IPS DF 6.9 (cell line): ENCODE results near the gene HSD11B1.
A peak's percentile ranks its signal among the peaks of the same experiment; 100 is the strongest.

Experiments
- DNase-seq: peaks from one replicate; pipeline ENCODE4 v3.0.0-alpha.2; 2013; ENCODE audit warnings: low read depth, low spot score
- H3K27ac ChIP-seq: one replicate; pipeline ENCODE4 v1.5.1; 2013; ENCODE audit warnings: low read length, control low read depth
- H3K27me3 ChIP-seq: 2 replicates; pipeline ENCODE4 v1.6.1; 2013; ENCODE audit warnings: mild to moderate bottlenecking, low read length; ENCODE audit not compliant: control insufficient read depth, insufficient read depth
- H3K36me3 ChIP-seq: 2 replicates; pipeline ENCODE4 v1.6.1; 2013; ENCODE audit warnings: low read length; ENCODE audit not compliant: control insufficient read depth, insufficient read depth
- H3K4me1 ChIP-seq: 2 replicates; pipeline ENCODE4 v1.6.1; 2013; ENCODE audit warnings: low read length; ENCODE audit not compliant: control insufficient read depth, insufficient read depth
- H3K4me3 ChIP-seq: 2 replicates; pipeline ENCODE4 v1.5.1; 2013; ENCODE audit warnings: mild to moderate bottlenecking, low read length
- H3K9me3 ChIP-seq: 2 replicates; pipeline ENCODE4 v1.6.1; 2013; ENCODE audit warnings: low read length, inconsistent platforms; ENCODE audit not compliant: control insufficient read depth, insufficient read depth
- WGBS: extraction: QIAGEN DNeasy Blood & Tissue Kit; methylation state at CpG from one replicate; pipeline ENCODE4 v1.1.7; 2013; ENCODE audit warnings: mixed read lengths, missing lambda C conversion rate; ENCODE audit not compliant: insufficient read length, insufficient coverage; 5-methylcytosine and 5-hydroxymethylcytosine counted together

HSD11B1 gene

DNA sequence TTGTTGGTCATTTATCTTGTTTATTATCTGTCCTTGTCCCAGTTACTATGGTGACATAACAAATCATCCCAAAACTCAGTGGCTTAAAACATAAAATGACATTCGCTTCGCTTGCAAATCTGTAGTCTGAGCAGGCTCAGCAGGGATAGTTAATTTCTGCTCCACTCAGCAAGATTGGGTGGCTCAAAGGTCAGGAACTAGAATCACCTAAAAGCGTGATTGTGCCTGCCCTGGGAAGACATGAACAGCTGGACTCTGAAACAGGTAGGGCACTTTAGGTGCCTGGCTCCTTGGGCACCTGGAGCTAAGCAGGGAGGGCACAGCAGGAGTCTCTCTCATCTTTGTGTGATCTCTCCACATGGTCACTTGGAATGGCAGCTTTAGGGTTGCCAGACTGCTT, 36.5 kb downstream of the HSD11B1 start:
- no peak for DNase-seq
- Histone ChIP-seq H3K4me1 (no peaks in the 10 kb centered on the region), H3K4me3 (no peak overlapping the region), H3K9me3 (no peaks in the 10 kb centered on the region), H3K27ac (no peak overlapping the region), H3K36me3 (no peaks in the 10 kb centered on the region), H3K27me3 (no peaks in the 10 kb centered on the region)
- no CpG with 5 or more reads among the region's 3 CpGs for WGBS

DNA sequence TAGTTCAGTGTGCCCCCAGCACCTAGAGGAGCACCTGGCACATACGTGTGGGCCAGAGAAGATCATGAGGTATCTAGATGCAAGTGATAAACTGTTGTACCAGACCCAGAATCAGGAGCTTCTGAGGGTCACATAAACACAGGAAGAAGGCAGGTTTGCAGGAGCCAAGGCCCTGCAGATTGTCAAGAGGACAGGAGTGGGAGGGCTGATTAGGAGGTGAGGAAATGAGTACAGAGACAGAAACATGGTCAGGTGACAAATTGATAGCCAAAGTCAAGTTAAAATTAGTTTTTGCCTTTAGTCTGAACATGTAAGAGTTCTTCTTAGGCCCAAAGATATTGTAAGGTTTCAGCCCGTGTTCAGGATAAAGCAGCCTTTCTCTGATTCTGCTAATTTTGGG, 37.2 kb downstream of the HSD11B1 start:
- Histone ChIP-seq H3K4me3 (no peak overlapping the region), H3K36me3 (no peaks in the 10 kb centered on the region), H3K4me1 (no peaks in the 10 kb centered on the region), H3K9me3 (no peaks in the 10 kb centered on the region), H3K27ac (no peak overlapping the region), H3K27me3 (no peaks in the 10 kb centered on the region)
- no peak for DNase-seq
- no CpG with 5 or more reads among the region's 2 CpGs for WGBS

DNA sequence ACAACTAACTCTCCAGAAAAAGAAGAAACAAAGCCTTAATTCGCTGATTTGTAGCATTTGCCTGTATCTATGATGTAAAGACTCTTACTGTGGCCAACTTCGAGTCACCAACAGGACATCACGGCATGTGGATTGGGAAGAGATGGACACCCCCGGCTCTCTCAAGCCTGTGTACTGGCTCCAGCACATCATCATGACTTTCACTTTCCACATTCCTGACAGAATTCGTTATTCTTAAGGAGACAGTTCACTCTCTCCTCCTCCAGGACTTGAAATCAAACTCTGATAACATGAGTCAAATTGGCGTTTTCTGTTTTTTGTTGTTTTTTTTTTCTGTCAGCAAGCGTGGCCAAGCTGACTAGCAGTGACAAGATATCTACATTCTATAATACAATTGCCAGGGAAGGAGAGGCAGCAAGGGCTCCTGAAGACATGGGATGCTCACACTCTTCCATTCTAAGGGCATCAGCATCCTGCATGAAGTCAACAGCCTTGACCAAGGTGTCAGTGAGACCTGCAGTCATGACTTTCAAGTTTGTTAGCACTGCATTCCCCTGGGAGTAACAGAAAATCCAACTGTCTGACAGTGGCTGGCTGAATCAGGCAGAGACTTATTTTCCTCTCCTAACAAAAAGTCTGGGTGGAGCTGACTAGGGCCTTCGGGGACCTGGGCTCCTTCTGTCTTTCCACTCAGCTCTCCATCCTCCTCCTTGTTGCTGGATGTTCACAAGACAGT, 37.9 kb downstream of the HSD11B1 start:
- Histone ChIP-seq H3K36me3 (no peaks in the 10 kb centered on the region), H3K4me3 (no peak overlapping the region), H3K27ac (no peak overlapping the region), H3K9me3 (no peaks in the 10 kb centered on the region), H3K27me3 (no peaks in the 10 kb centered on the region), H3K4me1 (no peaks in the 10 kb centered on the region; the same call in 1 of the 2 replicates)
- no peak for DNase-seq
- WGBS = no CpG with 5 or more reads among the region's 8 CpGs

DNA sequence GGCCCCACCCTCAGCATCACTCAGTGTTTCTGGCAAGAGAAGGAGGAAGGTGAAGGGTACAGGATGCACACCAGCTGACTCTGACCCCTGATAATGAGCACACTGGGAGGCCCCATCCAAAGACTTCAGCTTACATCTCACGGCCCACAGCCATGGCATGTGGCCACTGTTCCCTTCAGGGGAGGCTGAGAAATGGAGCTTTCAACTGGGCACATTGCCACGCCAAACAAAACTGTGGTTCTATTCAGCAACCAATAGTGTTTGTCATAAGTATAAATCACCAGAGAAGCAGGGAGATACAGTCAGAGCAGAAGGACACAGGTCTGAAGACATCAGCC, 38.5 kb downstream of the HSD11B1 start:
- Histone ChIP-seq H3K9me3 (no peaks in the 10 kb centered on the region), H3K4me3 (no peak overlapping the region), H3K4me1 (no peaks in the 10 kb centered on the region; the same call in 1 of the 2 replicates), H3K27ac (no peak overlapping the region), H3K36me3 (no peaks in the 10 kb centered on the region), H3K27me3 (no peaks in the 10 kb centered on the region)
- no peak for DNase-seq
- WGBS = no CpG with 5 or more reads among the region's 2 CpGs

DNA sequence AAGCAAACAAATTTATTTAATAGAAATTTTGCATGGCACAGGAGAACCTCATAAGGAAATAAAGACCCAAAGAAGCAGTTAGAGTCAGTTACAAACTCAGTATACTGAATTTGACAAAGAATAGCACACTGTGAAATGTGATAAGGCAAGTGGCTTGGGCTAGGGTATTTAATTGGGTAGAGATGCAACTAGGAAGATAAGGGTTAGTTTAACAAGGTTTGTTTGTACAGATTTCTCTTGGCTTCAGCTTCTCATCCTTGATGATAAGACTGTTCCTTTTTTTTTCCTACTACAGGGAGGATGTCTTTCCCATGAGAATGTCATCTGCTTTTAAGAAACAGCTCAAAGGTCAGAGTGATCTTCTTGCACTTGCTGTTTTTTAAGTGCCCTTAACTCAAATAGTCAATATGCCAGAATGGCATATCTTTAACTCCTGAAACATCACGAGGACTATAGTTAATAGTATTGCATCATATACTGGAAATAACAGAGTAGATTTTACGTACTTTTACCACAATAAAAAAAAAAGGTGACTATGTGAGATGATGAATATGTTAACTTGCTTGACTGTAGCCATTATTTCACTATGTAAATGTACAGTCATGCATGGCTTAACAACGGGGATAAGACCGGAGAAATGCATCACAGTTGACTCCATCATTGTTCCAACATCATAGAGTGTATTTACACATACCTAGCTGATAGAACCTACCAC, 42.0 kb downstream of the HSD11B1 start:
- Histone ChIP-seq H3K27me3 (no peaks in the 10 kb centered on the region), H3K27ac (no peak overlapping the region), H3K36me3 (no peaks in the 10 kb centered on the region), H3K4me3 (no peak overlapping the region), H3K9me3 (no peaks in the 10 kb centered on the region), H3K4me1 (no peaks in the 10 kb centered on the region; the same call in 1 of the 2 replicates)
- WGBS = no CpG with 5 or more reads among the region's 4 CpGs
- no peak for DNase-seq

DNA sequence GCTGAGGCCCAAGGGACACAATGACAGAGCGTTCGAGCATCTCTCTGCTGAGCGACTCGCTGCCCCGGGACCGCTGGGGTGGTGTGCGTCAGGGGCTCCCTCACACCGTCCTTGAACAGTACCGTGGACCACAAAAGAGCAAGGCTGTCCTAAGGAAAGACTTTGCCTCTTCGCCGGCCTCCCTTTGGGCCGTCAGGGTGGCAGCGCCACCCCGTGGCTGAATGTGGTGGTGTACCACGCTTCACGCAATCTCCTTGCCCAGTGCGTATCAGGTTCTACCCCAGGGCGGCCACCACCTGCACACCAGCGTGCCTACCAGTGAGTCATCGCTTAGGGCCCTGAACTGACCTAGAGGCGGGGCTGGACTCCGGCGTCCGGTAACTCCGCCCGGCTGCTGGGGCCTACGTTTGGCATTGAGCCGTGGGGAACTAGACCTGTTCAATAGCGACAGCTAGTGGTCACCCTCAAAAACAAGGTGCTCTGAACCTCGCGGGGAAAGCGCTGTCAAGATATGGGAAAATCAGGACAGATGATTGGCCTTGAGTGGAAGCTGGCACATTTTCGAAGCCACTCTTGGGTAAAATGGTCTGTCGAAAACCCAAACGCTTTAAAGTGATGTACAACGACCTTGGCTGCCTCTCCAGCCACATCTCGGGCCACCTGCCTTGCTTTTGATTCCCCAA, 43.1 kb downstream of the HSD11B1 start:
- H3K9me3 ChIP-seq = no peaks in the 10 kb centered on the region
- H3K27ac ChIP-seq = no peak overlapping the region
- no peaks in the 10 kb centered on the region for H3K36me3 ChIP-seq
- peak; percentile 92 for DNase-seq
- H3K4me1 ChIP-seq = no peaks in the 10 kb centered on the region; the same call in 1 of the 2 replicates
- WGBS = no CpG with 5 or more reads among the region's 37 CpGs
- no peak overlapping the region; the same call in 1 of the 2 replicates for H3K4me3 ChIP-seq
- H3K27me3 ChIP-seq = no peaks in the 10 kb centered on the region

DNA sequence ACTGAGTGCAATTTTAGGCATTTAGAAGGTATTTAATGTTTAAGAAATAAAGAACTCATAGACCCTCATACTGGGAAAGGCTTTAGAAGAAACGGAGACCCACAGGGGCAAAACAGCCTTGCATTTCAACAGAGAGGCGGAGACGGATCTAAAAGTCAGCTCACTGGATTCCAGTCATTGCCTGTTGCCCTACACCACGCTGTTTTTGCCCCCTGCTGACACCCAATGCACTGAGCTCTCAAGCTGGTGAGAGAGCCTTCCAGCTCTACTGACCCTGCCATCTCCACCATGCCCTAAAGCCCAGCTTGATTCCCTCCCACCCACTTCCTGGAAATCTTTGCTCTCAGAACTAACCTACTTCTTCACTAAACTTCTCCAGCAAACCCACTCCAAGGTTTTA, 44.0 kb downstream of the HSD11B1 start:
- DNase-seq = no peak
- Histone ChIP-seq H3K27ac (no peak overlapping the region), H3K4me1 (no peaks in the 10 kb centered on the region; the same call in 1 of the 2 replicates), H3K4me3 (no peak overlapping the region), H3K9me3 (no peaks in the 10 kb centered on the region), H3K36me3 (no peaks in the 10 kb centered on the region), H3K27me3 (no peaks in the 10 kb centered on the region)
- WGBS = no CpG with 5 or more reads among the region's 4 CpGs

DNA sequence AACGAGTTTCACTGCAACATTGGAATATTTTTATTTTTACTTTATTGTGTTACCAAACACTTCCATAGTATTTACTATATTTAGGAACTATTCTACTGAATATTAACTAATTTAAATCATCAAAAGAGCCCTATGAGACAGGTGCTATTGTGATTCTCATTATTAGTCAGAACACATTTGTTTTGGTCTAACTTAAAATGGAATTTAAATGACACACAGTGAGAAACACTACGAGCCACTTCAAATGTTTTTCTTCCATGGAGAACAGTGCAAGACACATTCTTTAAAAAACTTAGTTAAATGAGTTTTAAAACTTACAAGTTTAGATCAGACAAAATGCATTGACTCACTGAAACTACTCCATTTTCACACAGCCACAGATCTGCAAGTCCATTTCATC, 44.6 kb downstream of the HSD11B1 start:
- 100% methylated on average over 1 of the region's 2 CpGs for whole genome bisulfite sequencing
- Histone ChIP-seq H3K36me3 (no peaks in the 10 kb centered on the region), H3K9me3 (no peaks in the 10 kb centered on the region), H3K4me1 (no peaks in the 10 kb centered on the region; the same call in 1 of the 2 replicates), H3K27me3 (no peaks in the 10 kb centered on the region), H3K27ac (no peak overlapping the region), H3K4me3 (no peak overlapping the region)
- DNase-seq = no peak

DNA sequence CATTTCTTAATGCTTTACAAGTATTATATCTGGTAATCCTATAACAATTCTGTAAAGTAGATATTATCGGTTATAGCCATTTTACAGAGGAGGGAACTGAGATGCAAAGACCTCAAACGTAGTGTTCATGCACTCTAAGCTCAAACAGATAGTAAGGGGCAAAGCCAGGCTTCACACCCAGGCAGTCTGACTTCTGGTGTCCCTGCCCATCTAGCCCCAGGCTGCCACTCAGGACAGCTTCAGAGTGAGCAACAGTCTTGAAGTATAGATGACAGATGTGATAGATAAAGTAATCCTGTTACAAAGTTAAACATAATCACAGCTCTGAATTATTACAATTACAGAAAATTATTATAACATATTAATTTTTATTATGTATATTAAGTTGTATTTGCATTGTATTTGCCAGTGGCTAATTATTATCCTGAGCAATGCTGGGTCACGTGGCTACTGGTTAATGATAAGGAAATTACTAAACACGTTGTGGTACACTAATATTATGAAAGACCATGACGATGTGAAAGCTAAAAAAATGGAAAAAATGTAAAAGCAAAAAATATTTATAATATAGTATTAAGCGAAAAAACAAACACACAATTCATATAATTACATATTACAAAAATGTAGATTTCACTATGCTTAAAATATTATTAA, 45.2 kb downstream of the HSD11B1 start:
- H3K27ac ChIP-seq = no peak overlapping the region
- H3K27me3 ChIP-seq = no peaks in the 10 kb centered on the region
- DNase-seq = no peak
- H3K4me3 ChIP-seq = no peak overlapping the region
- no peaks in the 10 kb centered on the region; the same call in 1 of the 2 replicates for H3K4me1 ChIP-seq
- WGBS = no CpG with 5 or more reads among the region's 6 CpGs
- no peaks in the 10 kb centered on the region for H3K9me3 ChIP-seq
- no peaks in the 10 kb centered on the region for H3K36me3 ChIP-seq

DNA sequence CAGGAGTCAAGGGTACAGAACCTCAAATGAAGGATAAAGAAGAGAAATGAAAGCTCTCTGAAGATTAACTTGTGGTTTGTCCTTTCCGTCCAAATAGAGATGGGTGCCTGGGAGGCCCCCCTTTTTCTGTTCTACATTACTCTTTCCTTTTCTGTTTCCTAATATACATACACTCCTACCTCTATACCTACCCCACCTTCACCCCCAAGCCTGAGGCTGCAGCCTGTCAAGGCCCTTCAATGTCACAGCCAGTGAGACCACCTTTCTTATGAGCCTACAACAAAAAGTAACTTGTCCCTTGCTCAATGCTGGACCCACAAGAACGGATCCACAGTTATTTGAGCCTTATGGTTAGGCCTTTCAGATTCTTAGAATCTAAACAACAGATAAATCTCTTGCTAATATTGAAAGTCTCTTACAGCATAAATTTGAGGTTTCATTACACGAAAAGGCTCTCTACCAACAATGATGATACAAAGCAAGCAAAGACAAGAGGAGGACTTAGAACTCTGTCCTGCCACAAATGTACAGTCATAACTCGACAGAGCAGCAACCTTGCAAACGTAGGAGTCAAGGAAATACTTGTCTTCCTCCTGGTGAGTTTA, 47.1 kb downstream of the HSD11B1 start:
- WGBS = no CpG with 5 or more reads among the region's 5 CpGs
- Histone ChIP-seq H3K27ac (no peak overlapping the region), H3K4me1 (no peaks in the 10 kb centered on the region; the same call in 1 of the 2 replicates), H3K4me3 (no peak overlapping the region), H3K36me3 (no peaks in the 10 kb centered on the region), H3K9me3 (no peaks in the 10 kb centered on the region), H3K27me3 (no peaks in the 10 kb centered on the region)
- DNase-seq = no peak
